OCI-LY1 (cell line): ENCODE measurements around the gene TAX1BP1.

ENCODE experiments used
- CTCF ChIP-seq: fragments of 200-600 bp; sonication (generic), shearing (Covaris generic); IDR thresholded peaks from 2 replicates; pipeline ENCODE4 v1.5.1; 2017; ENCODE audit warnings: mild to moderate bottlenecking, antibody characterized with exemption, low read length, moderate library complexity, mixed read lengths
- EZH2 ChIP-seq: fragments of 200-600 bp; sonication (generic), shearing (Covaris generic); IDR thresholded peaks from 2 replicates; pipeline ENCODE4 v1.8.0; 2017; ENCODE audit warnings: borderline replicate concordance, mixed run types, mild to moderate bottlenecking, antibody characterized with exemption, low read length, moderate library complexity, mixed read lengths

DNA sequence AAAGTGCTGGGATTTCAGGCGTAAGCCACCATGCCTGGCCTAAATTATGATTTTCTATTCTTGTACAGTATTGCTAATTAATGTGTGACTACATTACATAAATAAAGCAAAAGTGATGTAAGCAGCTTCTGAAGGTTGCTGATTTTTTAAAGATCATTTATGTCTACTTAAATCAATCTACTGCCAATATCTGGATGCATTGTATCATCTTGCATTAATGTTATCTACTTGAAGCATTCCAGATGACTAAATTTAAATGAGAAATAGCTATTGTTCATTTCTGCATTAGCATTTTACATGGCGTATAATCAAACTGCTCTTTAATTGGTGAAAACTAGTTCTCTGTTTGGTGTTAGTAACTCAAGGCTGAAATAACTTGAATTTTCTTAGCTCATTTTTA is 40.2 kb upstream of the TAX1BP1 start:
- TF ChIP-seq EZH2 (no peak), CTCF (no peak)
